Stomach (tissue), 4 donors: ENCODE measurements around the gene YEATS4.

ENCODE experiments used
- CTCF ChIP-seq, 7 experiments: fragments of 450-650 bp in 4 of 7; fragments of 200-600 bp in 3 of 7; sonication (generic) in 3 of 7; IDR thresholded peaks; one replicate each; pipeline ENCODE4 v1.5.1; 2016 to 2019; ENCODE audit warnings: antibody characterized with exemption in 7 of 7, control low read depth in 2 of 7, mild to moderate bottlenecking in 1 of 7
- EP300 ChIP-seq: sonication (generic); formaldehyde crosslinking; IDR thresholded peaks from one replicate; pipeline ENCODE4 v1.6.1; 2017; ENCODE audit warnings: antibody characterized with exemption
- POLR2AphosphoS5 ChIP-seq, 3 donors: sonication (generic); formaldehyde crosslinking; IDR thresholded peaks; one replicate each; pipeline ENCODE4 v1.6.1; 2016; ENCODE audit warnings: antibody characterized with exemption in 3 of 3

GRCh38 chr12:69433653-69434052 lies 74.1 kb downstream of the YEATS4 start:
- TF ChIP-seq CTCF (IDR thresholded peaks at IDR 0.05) = no peak
- no peak for TF ChIP-seq EP300
- no peak for TF ChIP-seq POLR2AphosphoS5 (IDR thresholded peaks at IDR 0.05)
